ENCODE data around the gene TTC39A.

DNA sequence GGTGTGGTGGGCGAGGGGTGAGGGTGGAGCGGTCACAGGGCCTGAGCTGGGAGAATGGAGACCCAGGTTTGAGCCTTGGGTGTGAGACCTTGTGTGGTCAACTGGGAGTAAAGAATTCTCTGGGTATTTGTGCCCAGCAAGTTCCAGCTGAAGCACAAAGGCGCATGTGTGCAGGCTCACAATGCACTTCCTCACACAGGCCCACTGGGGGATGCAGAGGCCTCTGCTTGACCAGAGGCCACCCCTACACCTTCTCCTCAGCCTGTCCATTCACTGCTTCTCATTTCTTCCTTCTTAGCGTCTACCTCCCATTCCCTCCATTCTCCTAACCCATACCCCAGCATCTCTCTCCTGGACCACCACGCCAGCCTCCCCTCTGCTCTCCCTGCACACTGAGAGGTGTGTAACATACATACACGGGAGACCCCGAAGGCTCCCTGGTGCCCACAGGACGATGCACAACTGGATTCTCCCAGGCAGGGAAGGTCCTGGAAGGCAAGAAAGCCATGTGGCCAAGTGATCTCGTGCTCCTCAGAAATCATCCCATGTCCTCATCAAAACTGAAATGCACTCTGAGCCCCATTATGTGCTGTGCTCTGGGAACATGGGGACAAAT lies 12.3 kb upstream of the TTC39A start:
- no peak for TF ChIP-seq EZH2phosphoT487 (conservative IDR thresholded peaks at IDR 0.05; ENCODE audit: low read length)
- TF ChIP-seq, protein P1, sequence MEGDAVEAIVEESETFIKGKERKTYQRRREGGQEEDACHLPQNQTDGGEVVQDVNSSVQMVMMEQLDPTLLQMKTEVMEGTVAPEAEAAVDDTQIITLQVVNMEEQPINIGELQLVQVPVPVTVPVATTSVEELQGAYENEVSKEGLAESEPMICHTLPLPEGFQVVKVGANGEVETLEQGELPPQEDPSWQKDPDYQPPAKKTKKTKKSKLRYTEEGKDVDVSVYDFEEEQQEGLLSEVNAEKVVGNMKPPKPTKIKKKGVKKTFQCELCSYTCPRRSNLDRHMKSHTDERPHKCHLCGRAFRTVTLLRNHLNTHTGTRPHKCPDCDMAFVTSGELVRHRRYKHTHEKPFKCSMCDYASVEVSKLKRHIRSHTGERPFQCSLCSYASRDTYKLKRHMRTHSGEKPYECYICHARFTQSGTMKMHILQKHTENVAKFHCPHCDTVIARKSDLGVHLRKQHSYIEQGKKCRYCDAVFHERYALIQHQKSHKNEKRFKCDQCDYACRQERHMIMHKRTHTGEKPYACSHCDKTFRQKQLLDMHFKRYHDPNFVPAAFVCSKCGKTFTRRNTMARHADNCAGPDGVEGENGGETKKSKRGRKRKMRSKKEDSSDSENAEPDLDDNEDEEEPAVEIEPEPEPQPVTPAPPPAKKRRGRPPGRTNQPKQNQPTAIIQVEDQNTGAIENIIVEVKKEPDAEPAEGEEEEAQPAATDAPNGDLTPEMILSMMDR (IDR thresholded peaks at IDR 0.05; ENCODE audit: insufficient read depth, low read length, poor library complexity, severe bottlenecking): no peak
